BJ (cell line): ENCODE measurements around the gene NID2. TPM values are rescaled to one million over a fixed set of nuclear protein-coding genes. Genes with fewer than 3 reads are reported as not detected.

Experiments
- CTCF ChIA-PET: fragments of 350-600 bp; formaldehyde crosslinking; extraction: SDS; loops from one replicate; lab custom pipeline; 2021; ENCODE audit warnings: antibody characterized with exemption, inconsistent platforms; lab: Yijun Ruan, JAX
- POLR2A ChIA-PET: fragments of 300-600 bp; sonication (Branson Sonifier 250); formaldehyde crosslinking; extraction: SDS; loops from one replicate; lab custom pipeline; 2021; ENCODE audit warnings: antibody characterized with exemption; lab: Charles Lee
- DNase-seq: peaks from one replicate; pipeline ENCODE4 v3.0.0-alpha.2; 2011; ENCODE audit warnings: low read depth
- H3K27me3 ChIP-seq: 2 replicates; pipeline ENCODE4 v1.6.0; 2011; ENCODE audit warnings: low read length; ENCODE audit not compliant: control insufficient read depth, insufficient read depth
- H3K36me3 ChIP-seq: 2 replicates; pipeline ENCODE4 v1.5.1; 2011; ENCODE audit warnings: low read length; ENCODE audit not compliant: control insufficient read depth, insufficient read depth
- H3K4me3 ChIP-seq: 2 replicates; pipeline ENCODE4 v1.5.1; 2011; ENCODE audit warnings: low read depth, mild to moderate bottlenecking, control low read depth, low read length
- CTCF ChIP-seq: IDR thresholded peaks from 2 replicates; pipeline ENCODE4 v1.5.1; 2011; ENCODE audit warnings: low read depth, mild to moderate bottlenecking, control low read depth, inconsistent platforms, low read length, moderate library complexity; ENCODE audit not compliant: insufficient read depth
- polyA plus RNA-seq: library from polyadenylated mRNA; depleted of rRNA; stranded (reverse); fragments of >200 nt; gene quantifications from 2 replicates; pipeline ENCODE4 v1.2.3, GENCODE V29; 2011

Gene NID2
- polyA plus RNA-seq, 1 experiment: 279 TPM

- H3K27me3 ChIP-seq: no peaks in the 10 kb centered on the region
- TF ChIP-seq CTCF: no peak
- ChIA-PET POLR2A (interaction anchor here (0.6 kb wide), 1 partner anchor 19 kb away, joined by 17 read pairs; no protein-coding TSS in a partner anchor), CTCF (interaction anchor here (1.2 to 1.4 kb wide), 2 partner anchors 11 to 55 kb away, joined by 3 to 4 read pairs; no protein-coding TSS in a partner anchor)
- H3K36me3 ChIP-seq: peaks cover 9% of the 10 kb centered on the region
- no peak overlapping the region for H3K4me3 ChIP-seq
- no peak for DNase-seq
These were observed 42.7 kb downstream of the NID2 start for GRCh38 chr14:52026017-52026660.

DNA sequence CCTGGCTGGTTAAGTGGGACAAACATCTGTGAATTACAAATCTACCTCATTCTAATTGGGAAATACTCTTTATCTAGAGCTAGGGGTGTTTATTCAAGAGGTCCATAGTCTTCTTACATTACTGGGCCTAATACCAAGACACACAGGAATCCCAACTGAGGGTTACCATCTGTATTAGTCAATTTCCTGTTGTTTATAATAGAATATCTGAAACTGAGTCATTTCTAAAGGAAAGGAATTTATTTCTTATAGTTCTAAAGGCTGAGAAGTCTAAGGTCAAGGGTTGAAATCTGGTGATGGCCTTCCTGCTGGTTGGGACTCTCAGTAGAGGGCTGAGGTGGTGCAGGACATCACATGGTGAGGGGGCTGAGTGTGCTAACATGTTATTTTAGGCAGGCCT lies 43.5 kb downstream of the NID2 start:
- Histone ChIP-seq H3K4me3 (no peak overlapping the region), H3K27me3 (no peaks in the 10 kb centered on the region), H3K36me3 (peaks cover 9% of the 10 kb centered on the region)
- ChIA-PET POLR2A (no interaction called here), CTCF (interaction anchor here (1.2 to 1.4 kb wide), 3 partner anchors 10 to 56 kb away, joined by 3 to 4 read pairs (median 4); no protein-coding TSS in a partner anchor)
- peak; percentile 88 for DNase-seq
- no peak for TF ChIP-seq CTCF

DNA sequence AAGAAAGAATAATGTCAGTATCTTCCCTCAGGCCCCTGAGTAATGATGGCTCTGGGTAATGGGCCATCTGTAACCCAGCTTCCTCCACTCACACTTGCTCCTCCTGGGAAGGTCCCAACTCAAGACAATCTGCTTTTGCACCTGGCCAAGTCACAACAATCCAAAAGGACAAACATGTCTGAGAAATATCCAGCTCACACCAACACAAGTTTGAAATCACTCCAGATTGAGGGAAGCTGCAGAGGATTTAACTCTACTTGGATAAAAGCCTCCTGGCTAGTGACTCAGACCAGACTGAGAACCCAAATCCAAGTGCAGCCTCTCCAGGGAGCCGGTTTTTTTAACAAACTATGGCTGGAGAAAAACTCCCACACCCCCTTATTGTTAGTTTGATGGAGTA lies 45.3 kb downstream of the NID2 start:
- DNase-seq: peak; percentile 51
- peaks cover 17% of the 10 kb centered on the region for H3K36me3 ChIP-seq
- CTCF ChIA-PET: interaction anchor here (0.8 to 2.4 kb wide), 4 partner anchors 11 to 21 kb away, joined by 3 to 5 read pairs (median 4); no protein-coding TSS in a partner anchor
- no peaks in the 10 kb centered on the region for H3K27me3 ChIP-seq
- H3K4me3 ChIP-seq: no peak overlapping the region
- TF ChIP-seq CTCF: no peak
- POLR2A ChIA-PET: no interaction called here

- ChIA-PET POLR2A (no interaction called here), CTCF (interaction anchor here (1.1 to 2.4 kb wide), 5 partner anchors 11 to 110 kb away, joined by 3 to 5 read pairs (median 3); no protein-coding TSS in a partner anchor)
- no peak overlapping the region for H3K4me3 ChIP-seq
- no peak for TF ChIP-seq CTCF
- H3K36me3 ChIP-seq: peaks cover 16% of the 10 kb centered on the region
- no peaks in the 10 kb centered on the region for H3K27me3 ChIP-seq
- no peak for DNase-seq
These were observed 46.8 kb downstream of the NID2 start for GRCh38 chr14:52021957-52022600.
